ENCODE data around the gene AJAP1. TPM values are rescaled to one million over a fixed set of nuclear protein-coding genes. Genes with fewer than 3 reads are reported as not detected.
"Not testable (repeated sequence)": the region's sequence is repeated elsewhere in the genome, so short reads cannot be mapped to it uniquely, and the experiment has no call there.

Gene AJAP1
- polyA plus RNA-seq, 3 donors, result 0.11 to 1.5 (median 0.37) TPM

DNA sequence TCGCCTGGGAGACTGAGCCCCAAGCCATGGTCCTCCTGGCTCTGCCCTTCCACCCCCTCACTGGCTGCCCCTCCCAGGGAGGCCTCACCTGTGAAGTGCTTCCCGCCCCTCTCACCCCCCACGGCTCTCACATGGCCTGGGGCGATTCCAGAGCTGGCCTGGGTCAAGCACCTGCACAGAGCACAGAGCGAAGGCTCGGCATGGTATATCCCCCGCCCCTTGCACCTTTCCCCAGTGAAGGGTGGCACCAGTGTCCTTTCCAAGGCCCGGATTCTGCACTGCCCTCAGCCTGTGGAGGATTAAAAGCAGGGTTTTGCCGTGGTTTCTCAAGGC is 1.1 kb upstream of the AJAP1 start:
- H3K27ac ChIP-seq (ENCODE audit: low read depth, low read length), result no peak overlapping the region
- 22 to 42% (median 31%) methylated on average over 8 to 9 of the region's 9 CpGs for WGBS, 3 donors

DNA sequence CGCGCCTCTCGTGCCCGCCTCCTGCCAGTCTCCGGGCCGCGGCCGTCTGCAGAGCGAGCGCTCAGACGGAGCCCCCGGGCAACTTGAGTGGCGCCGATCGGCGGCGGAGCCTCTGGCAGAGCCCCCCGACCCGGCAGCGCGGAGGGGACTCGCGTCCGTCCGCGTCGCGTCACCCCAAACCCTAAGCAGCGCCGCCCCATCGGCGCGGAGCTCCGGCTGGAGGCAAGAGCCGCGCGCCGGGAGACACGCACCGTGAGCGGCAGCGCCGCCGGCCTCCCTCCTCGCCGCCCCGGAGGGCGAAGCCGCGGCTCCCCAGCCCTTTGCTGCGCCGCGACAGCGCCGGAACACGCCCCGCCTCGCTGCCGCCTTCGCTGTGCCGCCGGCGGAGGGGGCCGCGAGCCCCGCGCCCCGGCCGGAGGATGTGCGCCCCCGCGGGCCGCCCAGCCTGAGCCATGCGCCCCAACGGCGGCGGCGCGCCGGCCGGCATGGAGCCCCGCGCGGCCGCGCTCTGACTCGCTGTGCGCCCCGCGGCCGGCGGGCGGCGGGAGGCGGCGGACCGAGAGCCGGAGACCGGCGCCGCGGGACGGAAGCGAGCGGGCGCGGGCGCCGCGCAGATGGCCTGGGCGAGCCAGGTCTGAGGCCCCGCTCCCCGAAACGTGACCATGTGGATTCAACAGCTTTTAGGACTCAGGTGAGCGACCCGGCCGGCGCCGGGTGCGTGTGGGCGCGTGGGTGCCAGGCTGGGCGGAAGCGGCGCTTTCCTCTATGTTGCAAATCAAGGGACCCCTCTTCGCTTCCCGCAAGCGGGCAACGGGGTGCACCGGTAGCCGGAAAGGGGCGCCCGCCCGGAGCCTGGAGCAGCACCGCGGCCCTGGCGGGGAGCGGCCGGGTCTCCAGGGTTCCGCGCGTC is 610 bp downstream of the AJAP1 start:
- no peak overlapping the region for H3K27ac ChIP-seq (ENCODE audit: low read depth, low read length)
- 1% methylated on average over 103 to 142 of the region's 142 CpGs for WGBS, 3 donors

DNA sequence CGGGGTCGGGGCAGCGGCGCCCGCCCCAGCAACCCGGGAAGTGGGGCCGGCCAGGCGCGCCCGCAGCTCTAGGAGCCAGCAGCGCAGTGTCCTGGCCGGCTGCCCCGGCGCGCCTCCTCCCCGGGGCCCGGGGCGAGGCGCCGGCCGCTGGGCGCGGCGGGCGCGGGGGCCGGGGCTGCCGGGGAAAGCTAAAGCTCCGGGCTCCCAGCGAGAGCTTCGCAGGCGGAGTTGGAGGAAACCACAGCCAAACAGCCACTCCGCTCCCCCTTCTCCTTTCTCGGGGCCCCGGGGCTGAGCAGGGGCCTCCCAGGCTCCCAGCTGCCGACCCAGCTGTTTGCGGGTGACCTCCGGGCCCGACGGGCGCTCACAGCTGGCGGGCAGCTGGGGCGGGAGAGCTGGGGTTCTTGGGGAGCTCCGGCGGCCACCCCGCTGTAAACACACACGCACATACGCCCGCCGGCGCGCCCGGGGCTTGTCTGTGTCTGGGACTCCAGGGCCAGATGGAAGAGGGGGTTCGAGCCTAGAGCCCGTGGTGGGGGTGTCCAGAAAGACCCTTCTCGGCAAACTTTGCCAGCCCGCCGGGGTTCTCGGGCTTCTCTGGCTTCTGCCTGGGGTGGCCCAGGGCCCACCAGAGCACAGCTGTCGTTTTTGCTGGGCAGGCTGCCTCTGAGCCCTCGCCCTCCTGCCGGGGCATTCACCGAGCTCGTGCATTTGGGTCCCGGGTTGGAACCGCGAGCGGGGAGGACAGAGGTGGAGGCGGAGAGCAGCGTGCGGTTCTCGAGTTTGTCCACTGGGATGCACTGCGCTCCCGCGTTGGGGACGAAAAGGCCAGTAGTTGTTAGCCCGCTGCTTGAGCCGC is 1.5 kb downstream of the AJAP1 start:
- H3K27ac ChIP-seq (ENCODE audit: low read depth, low read length), result no peak overlapping the region
- WGBS, 3 donors, result 1% methylated on average over 66 to 78 of the region's 78 CpGs

GRCh38 chr1:4656533-4657140 is 2.2 kb downstream of the AJAP1 start:
- no peak overlapping the region for H3K27ac ChIP-seq (ENCODE audit: low read depth, low read length)
- WGBS, 3 donors, result 12 to 15% (median 15%) methylated on average over 17 of the region's 17 CpGs

DNA sequence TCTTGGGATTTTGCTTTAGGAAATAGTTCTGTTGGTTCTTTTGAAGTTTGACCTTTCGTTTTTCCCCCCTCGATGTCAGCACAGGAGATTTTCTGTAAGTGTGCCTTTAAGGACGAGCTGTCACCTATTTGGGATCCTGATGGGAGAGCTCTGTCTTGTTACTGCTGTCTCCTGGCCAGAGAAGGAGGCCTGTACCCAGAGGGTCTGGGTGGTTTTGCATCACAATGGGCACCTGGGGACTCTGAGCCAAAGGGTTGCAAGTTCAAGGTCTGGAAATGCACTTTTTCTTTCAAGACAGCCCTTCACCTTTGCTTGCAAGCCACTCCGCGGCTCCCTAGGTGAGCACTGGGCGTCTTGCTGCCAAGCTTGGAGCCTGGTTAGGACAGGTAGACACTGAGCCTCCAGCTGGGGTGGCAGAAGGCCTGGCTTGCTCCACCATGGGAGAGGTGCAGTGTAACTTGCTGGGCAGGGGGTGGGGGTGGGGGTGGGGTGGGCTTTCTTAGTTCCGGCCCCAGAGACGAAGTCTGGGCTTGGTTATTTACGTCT is 2.9 kb downstream of the AJAP1 start:
- 22 to 36% (median 29%) methylated on average over 8 to 9 of the region's 9 CpGs for WGBS, 3 donors
- H3K27ac ChIP-seq (ENCODE audit: low read depth, low read length), result no peak overlapping the region

- 14 to 20% (median 14%) methylated on average over 24 of the region's 24 CpGs for WGBS, 3 donors
- H3K27ac ChIP-seq (ENCODE audit: low read depth, low read length), result no peak overlapping the region
Observed at GRCh38 chr1:4657960-4658541, 3.6 kb downstream of the AJAP1 start.

DNA sequence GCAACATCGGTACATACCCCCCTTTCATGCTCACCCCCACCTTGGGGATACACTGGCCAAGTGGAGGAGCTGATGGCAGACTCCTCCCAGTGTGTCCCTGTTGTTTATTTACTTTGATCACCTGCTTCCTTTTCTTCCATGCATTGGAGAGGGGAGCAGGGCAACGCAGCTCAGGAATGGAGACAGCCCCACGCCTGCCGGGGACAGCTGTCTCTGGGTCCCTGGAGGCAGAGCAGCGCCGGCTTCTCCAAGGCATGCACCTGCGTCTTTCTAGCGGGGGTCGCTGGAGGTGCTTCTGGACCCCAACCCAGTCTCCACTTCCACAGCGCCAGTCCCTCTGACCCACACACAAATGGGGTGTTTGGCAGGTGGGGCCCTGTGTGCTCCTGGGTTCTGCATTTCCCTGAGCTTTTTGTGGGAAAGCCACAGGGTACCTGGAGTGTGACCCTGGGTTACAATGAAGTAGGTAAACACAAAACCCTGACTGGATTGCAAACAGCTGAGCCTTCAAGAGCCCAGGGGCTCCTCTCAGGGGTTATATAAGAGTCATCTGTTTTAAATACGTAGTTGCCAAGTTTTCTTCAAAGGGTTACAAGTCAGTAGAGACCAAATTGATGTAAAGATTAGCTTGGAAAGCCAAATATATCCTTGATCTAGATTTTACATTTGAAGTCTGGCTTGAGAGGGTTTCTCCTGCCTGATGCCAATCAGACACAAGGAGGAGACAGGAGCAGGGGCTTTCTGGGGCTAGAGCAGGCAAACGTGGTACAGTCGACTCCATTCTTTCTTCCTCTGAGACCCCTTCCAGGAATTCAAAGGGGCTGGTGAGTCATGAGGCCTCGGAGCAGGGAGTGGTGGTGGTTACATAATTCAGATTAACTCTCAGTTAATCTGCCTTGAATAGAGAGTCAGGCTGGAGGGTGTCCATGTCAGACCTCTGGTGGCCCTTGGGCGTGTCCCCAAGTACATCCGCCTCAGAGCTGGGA is 4.5 kb downstream of the AJAP1 start:
- 18 to 25% (median 18%) methylated on average over 16 of the region's 16 CpGs for WGBS, 3 donors

DNA sequence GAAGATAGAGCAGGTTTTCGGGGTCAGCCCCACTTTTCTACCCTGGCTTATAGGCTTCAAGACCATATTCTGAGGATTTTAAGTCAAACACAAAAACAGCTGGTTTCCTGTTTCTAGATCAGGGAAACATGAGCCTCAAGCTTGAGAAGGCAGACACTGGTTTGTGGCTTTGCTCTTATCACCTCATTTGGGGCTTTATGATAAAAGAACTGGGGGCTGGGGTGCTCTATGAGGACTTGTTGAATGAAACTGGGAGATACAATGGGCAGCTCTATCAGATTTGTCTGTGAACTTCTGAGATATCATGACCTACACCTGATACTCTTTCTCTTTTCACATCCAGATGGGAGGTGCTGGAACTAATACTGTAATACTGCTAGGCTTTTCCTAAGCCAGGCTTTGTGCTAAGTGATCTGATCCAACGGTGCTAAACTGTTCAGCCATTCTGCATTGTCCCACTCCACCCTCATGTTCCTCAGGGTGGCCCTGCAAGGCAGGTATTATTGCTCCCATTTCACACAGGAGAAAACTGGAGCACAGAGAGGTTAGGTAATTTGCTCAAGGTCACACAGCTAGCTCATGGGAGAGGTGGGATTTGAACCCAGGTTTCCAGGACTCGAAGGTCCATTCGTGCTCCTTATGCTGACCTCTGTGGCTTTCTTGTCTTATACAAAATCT is 6.6 kb downstream of the AJAP1 start:
- 54 to 85% (median 75%) methylated on average over 4 of the region's 4 CpGs for WGBS, 3 donors
- no peak overlapping the region for H3K27ac ChIP-seq (ENCODE audit: low read depth, low read length)

More for the DNA sequence above, 4.5 kb downstream of the AJAP1 start:
- no peak overlapping the region for H3K27ac ChIP-seq (ENCODE audit: low read depth, low read length)

DNA sequence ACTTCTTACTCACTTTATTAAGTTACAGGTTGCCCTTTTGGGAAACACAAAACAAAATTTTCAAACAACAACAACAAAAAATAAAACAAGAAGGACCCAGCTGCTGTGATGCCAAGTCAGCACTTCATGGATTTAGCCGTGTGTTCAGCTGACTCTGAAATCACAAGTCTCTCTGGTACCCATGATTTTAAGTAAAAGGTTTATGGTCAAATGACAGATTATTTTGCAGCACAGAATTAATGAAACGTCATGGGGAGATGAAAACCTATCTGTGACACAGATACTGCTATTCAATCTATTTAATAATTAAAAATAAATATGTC is 7.1 kb downstream of the AJAP1 start:
- WGBS, 3 donors, result 62 to 83% (median 75%) methylated on average over 2 of the region's 2 CpGs
- no peak overlapping the region for H3K27ac ChIP-seq (ENCODE audit: low read depth, low read length)

- WGBS, 3 donors, result 78 to 88% (median 85%) methylated on average over 13 of the region's 13 CpGs
- no peak overlapping the region for H3K27ac ChIP-seq (ENCODE audit: low read depth, low read length)
Observed at GRCh38 chr1:4662168-4662567, 7.8 kb downstream of the AJAP1 start.

DNA sequence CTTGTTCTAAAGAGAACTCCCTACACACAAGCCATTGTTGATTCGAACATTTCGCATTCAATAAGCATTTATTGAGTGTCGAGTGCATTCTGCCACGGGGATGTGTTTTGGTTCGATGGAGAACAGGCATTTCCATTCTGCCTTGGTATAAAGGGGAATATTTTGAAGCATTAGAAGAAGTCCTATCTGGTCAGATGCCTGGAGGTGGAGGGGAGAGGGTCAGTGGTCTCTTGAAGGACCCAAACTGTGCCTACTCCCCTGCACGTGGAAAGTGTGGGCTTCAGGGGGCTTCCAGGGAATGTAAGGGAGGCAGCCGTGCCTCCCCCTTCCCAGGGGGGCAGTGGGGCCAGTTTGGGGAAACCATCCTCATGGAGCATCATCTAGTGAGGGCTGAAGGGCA is 8.3 kb downstream of the AJAP1 start:
- H3K27ac ChIP-seq (ENCODE audit: low read depth, low read length), result no peak overlapping the region
- 71 to 82% (median 81%) methylated on average over 7 of the region's 7 CpGs for WGBS, 3 donors

- 71 to 86% (median 85%) methylated on average over 5 of the region's 5 CpGs for WGBS, 3 donors
- H3K27ac ChIP-seq (ENCODE audit: low read depth, low read length), result no peak overlapping the region
Observed at GRCh38 chr1:4664095-4664494, 9.7 kb downstream of the AJAP1 start.

DNA sequence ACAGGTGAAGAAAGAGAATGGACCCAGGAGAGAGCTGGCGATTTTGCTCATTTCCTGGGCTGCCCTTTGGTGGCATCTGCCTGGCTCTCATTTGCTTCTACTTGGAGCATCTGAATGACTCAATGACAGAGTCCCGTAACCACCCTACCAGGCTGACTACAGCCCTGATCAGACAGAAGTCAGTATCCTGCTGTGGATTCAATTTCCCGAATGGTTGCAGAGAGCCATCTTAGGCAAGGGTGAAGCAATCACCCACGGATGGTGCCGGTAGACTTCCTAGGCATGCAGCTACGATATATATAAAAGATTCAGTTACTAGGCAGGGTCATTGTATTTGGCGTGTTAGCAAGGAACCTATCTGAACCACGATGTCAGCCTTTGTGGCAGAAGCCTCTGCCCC is 10.2 kb downstream of the AJAP1 start:
- WGBS, 3 donors, result 73 to 77% (median 75%) methylated on average over 8 of the region's 8 CpGs
- H3K27ac ChIP-seq (ENCODE audit: low read depth, low read length), result no peak overlapping the region

DNA sequence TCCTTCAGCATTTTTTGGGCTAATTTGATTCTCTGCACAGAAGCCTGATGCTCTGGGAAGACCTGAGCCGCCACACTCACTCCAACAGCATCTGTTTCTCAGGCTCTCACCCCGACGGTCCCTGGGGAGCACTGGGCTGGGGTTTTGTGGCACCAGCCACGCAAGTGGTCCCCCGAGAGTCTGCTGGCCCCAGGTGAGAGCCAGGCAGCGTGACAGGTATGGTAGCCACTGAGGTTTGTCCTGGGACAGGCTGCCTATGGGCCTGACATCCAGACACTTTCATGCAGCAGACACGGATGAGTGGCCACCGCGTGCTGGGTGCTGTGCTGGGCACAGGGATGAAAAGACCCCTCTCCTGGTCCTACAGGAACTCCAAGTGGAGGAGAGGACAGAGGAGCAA is 11.0 kb downstream of the AJAP1 start:
- H3K27ac ChIP-seq (ENCODE audit: low read depth, low read length), result no peak overlapping the region
- WGBS, 3 donors, result 72 to 81% (median 76%) methylated on average over 9 of the region's 9 CpGs

GRCh38 chr1:4666683-4667082 is 12.3 kb downstream of the AJAP1 start:
- not testable (repeated sequence) for H3K27ac ChIP-seq (ENCODE audit: low read depth, low read length)
- WGBS, 3 donors, result 87 to 98% (median 91%) methylated on average over 19 of the region's 19 CpGs

- 57 to 68% (median 59%) methylated on average over 13 of the region's 13 CpGs for WGBS, 3 donors
- no peak overlapping the region for H3K27ac ChIP-seq (ENCODE audit: low read depth, low read length)
Observed at GRCh38 chr1:4668743-4669700, 14.6 kb downstream of the AJAP1 start.

Measured in adipose tissue (tissue), 3 donors.